Measurements from ENCODE around the gene EARS2.

DNA sequence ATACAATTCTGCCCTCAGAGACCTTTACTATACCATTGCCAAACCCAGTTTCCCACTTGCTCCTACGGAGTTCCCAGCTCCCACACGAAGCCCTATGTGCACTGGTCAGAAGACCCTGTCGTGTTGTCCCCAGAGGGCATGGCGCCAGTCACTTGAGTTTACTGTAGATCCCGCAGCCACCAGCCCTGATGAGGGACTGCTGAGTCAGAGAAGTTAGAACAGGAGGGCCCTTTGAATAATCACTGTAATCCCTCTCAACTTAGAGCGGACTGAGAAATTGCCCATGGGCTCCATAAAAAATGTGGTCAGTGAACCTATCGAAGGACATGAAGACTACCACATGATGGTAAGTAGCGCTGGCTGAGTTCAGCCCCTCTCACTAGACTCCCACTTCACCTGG lies 9.6 kb upstream of the EARS2 start:
- TF ChIP-seq SP1 (IDR thresholded peaks at IDR 0.05) (no peak), TARDBP (IDR thresholded peaks at IDR 0.05) (no peak), ELF4 (IDR thresholded peaks at IDR 0.05) (no peak), FOXA1 (IDR thresholded peaks at IDR 0.05) (no peak), ZNF384 (IDR thresholded peaks at IDR 0.05) (no peak), HDGF (IDR thresholded peaks at IDR 0.05; ENCODE audit: borderline replicate concordance) (no peak)
